H9 (cell line): ENCODE results near the gene LHPP. TPM values are rescaled to one million over a fixed set of nuclear protein-coding genes. Genes with fewer than 3 reads are reported as not detected.

Experiments
- DNase-seq: peaks from one replicate; pipeline ENCODE4 v3.0.0-alpha.2; 2017
- H2AFZ ChIP-seq: one replicate; pipeline ENCODE4 v1.6.1; 2013; ENCODE audit warnings: mild to moderate bottlenecking, low read length, control low read depth, moderate library complexity
- H2AK5ac ChIP-seq: 2 replicates; pipeline ENCODE4 v1.6.1; 2013; ENCODE audit warnings: low read length, control low read depth, mixed read lengths; ENCODE audit not compliant: insufficient read length
- H2BK120ac ChIP-seq: one replicate; pipeline ENCODE4 v1.6.1; 2013; ENCODE audit warnings: low read depth, mild to moderate bottlenecking, low read length, control low read depth, inconsistent platforms; ENCODE audit not compliant: poor library complexity, severe bottlenecking
- H2BK12ac ChIP-seq: 2 replicates; pipeline ENCODE4 v1.6.1; 2013; ENCODE audit warnings: low read length, control low read depth, mixed read lengths, low read depth; ENCODE audit not compliant: insufficient read length
- H2BK15ac ChIP-seq: 2 replicates; pipeline ENCODE4 v1.6.1; 2013; ENCODE audit warnings: low read depth, low read length, control low read depth
- H2BK20ac ChIP-seq: one replicate; pipeline ENCODE4 v1.6.1; 2013; ENCODE audit warnings: low read depth, mild to moderate bottlenecking, low read length, control low read depth, inconsistent platforms; ENCODE audit not compliant: poor library complexity, severe bottlenecking
- H2BK5ac ChIP-seq: 2 replicates; pipeline ENCODE4 v1.6.1; 2013; ENCODE audit warnings: low read length, control low read depth, mixed read lengths; ENCODE audit not compliant: insufficient read length
- H3K14ac ChIP-seq: 2 replicates; pipeline ENCODE4 v1.6.1; 2013; ENCODE audit warnings: low read length, control low read depth; ENCODE audit not compliant: insufficient read depth
- H3K18ac ChIP-seq: 2 replicates; pipeline ENCODE4 v1.6.1; 2013; ENCODE audit warnings: low read depth, mild to moderate bottlenecking, mixed read lengths, low read length, control low read depth; ENCODE audit not compliant: insufficient read length
- H3K23ac ChIP-seq: 2 replicates; pipeline ENCODE4 v1.6.1; 2013; ENCODE audit warnings: low read length, control low read depth, mixed read lengths, low read depth; ENCODE audit not compliant: insufficient read length
- H3K23me2 ChIP-seq: 2 replicates; pipeline ENCODE4 v1.6.1; 2013; ENCODE audit warnings: low read depth, mild to moderate bottlenecking, mixed read lengths, low read length, control low read depth; ENCODE audit not compliant: insufficient read length, poor library complexity, severe bottlenecking
- H3K27ac ChIP-seq: 2 replicates; pipeline ENCODE4 v1.5.1; 2013; ENCODE audit warnings: low read length, control low read depth, mixed read lengths, low read depth; ENCODE audit not compliant: insufficient read length
- H3K27me3 ChIP-seq: 2 replicates; pipeline ENCODE4 v1.6.1; 2013; ENCODE audit warnings: low read length, control low read depth, inconsistent platforms; ENCODE audit not compliant: insufficient read depth
- H3K4ac ChIP-seq: 2 replicates; pipeline ENCODE4 v1.6.1; 2013; ENCODE audit warnings: low read depth, mild to moderate bottlenecking, control low read depth, inconsistent platforms, low read length, moderate library complexity
- H3K4me1 ChIP-seq: 2 replicates; pipeline ENCODE4 v1.6.1; 2013; ENCODE audit warnings: low read length, control low read depth, inconsistent platforms; ENCODE audit not compliant: insufficient read depth
- H3K4me2 ChIP-seq: 2 replicates; pipeline ENCODE4 v1.6.1; 2013; ENCODE audit warnings: low read length, control low read depth, mixed read lengths; ENCODE audit not compliant: insufficient read length, insufficient read depth
- H3K56ac ChIP-seq: 2 replicates; pipeline ENCODE4 v1.6.1; 2013; ENCODE audit warnings: low read depth, mild to moderate bottlenecking, mixed read lengths, low read length, control low read depth; ENCODE audit not compliant: insufficient read length
- H3K79me1 ChIP-seq: 2 replicates; pipeline ENCODE4 v1.6.1; 2013; ENCODE audit warnings: low read depth, mild to moderate bottlenecking, moderate library complexity, low read length, control low read depth, inconsistent platforms; ENCODE audit not compliant: insufficient read depth, poor library complexity, severe bottlenecking
- H3K79me2 ChIP-seq: 2 replicates; pipeline ENCODE4 v1.6.1; 2013; ENCODE audit warnings: low read length, control low read depth, inconsistent platforms; ENCODE audit not compliant: insufficient read depth
- H3K9ac ChIP-seq: 2 replicates; pipeline ENCODE4 v1.6.1; 2013; ENCODE audit warnings: low read length, control low read depth, mixed read lengths; ENCODE audit not compliant: insufficient read length; ENCODE audit errors: extremely low read depth
- H3K9me3 ChIP-seq: one replicate; pipeline ENCODE4 v1.6.1; 2013; ENCODE audit warnings: low read depth, low read length, inconsistent platforms; ENCODE audit not compliant: control insufficient read depth
- H3T11ph ChIP-seq: one replicate; pipeline ENCODE4 v1.6.1; 2013; ENCODE audit warnings: mild to moderate bottlenecking, low read length, control low read depth, inconsistent platforms
- H4K20me1 ChIP-seq: one replicate; pipeline ENCODE4 v1.6.1; 2013; ENCODE audit not compliant: control insufficient read depth, insufficient read length, insufficient read depth
- H4K5ac ChIP-seq: 2 replicates; pipeline ENCODE4 v1.6.1; 2013; ENCODE audit warnings: low read depth, mild to moderate bottlenecking, mixed read lengths, low read length, control low read depth; ENCODE audit not compliant: insufficient read length
- H4K8ac ChIP-seq: replicated peaks from 2 replicates; pipeline ENCODE4 v1.6.1; 2013; ENCODE audit warnings: low read length, control low read depth, mixed read lengths, low read depth; ENCODE audit not compliant: insufficient read length
- H4K91ac ChIP-seq: 2 replicates; pipeline ENCODE4 v1.6.1; 2013; ENCODE audit warnings: low read depth, mild to moderate bottlenecking, moderate library complexity, mixed read lengths, low read length, control low read depth; ENCODE audit not compliant: insufficient read length
- H3K27ac Mint-ChIP-seq, 3 experiments: 2 replicates in 2 of 3; 3 replicates in 1 of 3; pipeline ENCODE4 v1.8.0; 2020 to 2021; ENCODE audit warnings: mixed read lengths in 3 of 3, mild to moderate bottlenecking in 1 of 3, moderate library complexity in 1 of 3
- H3K27me3 Mint-ChIP-seq: 2 replicates; pipeline ENCODE4 v1.8.0; 2021; ENCODE audit warnings: low read depth, mild to moderate bottlenecking, moderate library complexity, mixed read lengths
- H3K36me3 Mint-ChIP-seq, 3 experiments: 2 replicates in 2 of 3; 3 replicates in 1 of 3; pipeline ENCODE4 v1.8.0; 2020 to 2021; ENCODE audit warnings: low read depth in 3 of 3, mixed read lengths in 3 of 3; ENCODE audit not compliant: insufficient read depth in 1 of 3
- H3K4me1 Mint-ChIP-seq, 2 experiments: 2 replicates each; pipeline ENCODE4 v1.8.0; 2020; ENCODE audit warnings: mixed read lengths in 2 of 2
- H3K4me3 Mint-ChIP-seq, 2 experiments: 2 replicates in 1 of 2; 3 replicates in 1 of 2; pipeline ENCODE4 v1.8.0; 2020 to 2021; ENCODE audit warnings: mild to moderate bottlenecking in 2 of 2, mixed read lengths in 2 of 2, moderate library complexity in 1 of 2
- H3K9me3 Mint-ChIP-seq, 2 experiments: 2 replicates in 1 of 2; 3 replicates in 1 of 2; pipeline ENCODE4 v1.8.0; 2020; ENCODE audit warnings: mild to moderate bottlenecking in 2 of 2, mixed read lengths in 2 of 2, moderate library complexity in 1 of 2
- CTCF ChIP-seq: fragments of 200-600 bp; sonication (generic); conservative IDR thresholded peaks from 3 replicates; pipeline ENCODE4 v1.8.0; 2021; ENCODE audit warnings: antibody characterized with exemption, mild to moderate bottlenecking
- WGBS: extraction: QIAGEN DNeasy Blood & Tissue Kit; methylation state at CpG from one replicate; pipeline ENCODE4 v1.1.7; 2013; ENCODE audit warnings: missing lambda C conversion rate, low lambda C conversion rate, mixed read lengths; ENCODE audit not compliant: insufficient read length; ENCODE audit errors: extremely low coverage; 5-methylcytosine and 5-hydroxymethylcytosine counted together
- total RNA-seq: library from RNA; stranded (reverse); gene quantifications from 2 replicates; pipeline ENCODE4 v1.2.1, GENCODE V29; 2021

The LHPP gene
- total RNA-seq, 1 experiment from 2014 or later = 29.6 TPM

GRCh38 chr10:124551097-124551496, 89.5 kb downstream of the LHPP start:
- Histone ChIP-seq H2BK5ac (no peak overlapping the region), H4K91ac (no peak overlapping the region), H3K23me2 (no peaks in the 10 kb centered on the region), H2AK5ac (no peak overlapping the region), H3K4ac (no peak overlapping the region), H4K20me1 (no peaks in the 10 kb centered on the region), H3K27ac (no peak overlapping the region), H2BK12ac (no peak overlapping the region), H3K9ac (no peak overlapping the region), H3K9me3 (no peaks in the 10 kb centered on the region), H3K14ac (no peak overlapping the region; the same call in 1 of the 2 replicates), H3K4me1 (no peaks in the 10 kb centered on the region), H2BK15ac (no peak overlapping the region), H3K4me2 (no peak overlapping the region), H3K79me1 (no peaks in the 10 kb centered on the region), H4K8ac (no peak overlapping the region), H4K5ac (no peak overlapping the region), H2BK20ac (no peak overlapping the region), H3K23ac (no peak overlapping the region), H3K27me3 (no peaks in the 10 kb centered on the region), H3K56ac (no peak overlapping the region), H3T11ph (no peak overlapping the region), H3K79me2 (no peaks in the 10 kb centered on the region), H2BK120ac (no peak overlapping the region), H3K18ac (no peak overlapping the region), H2AFZ (no peak overlapping the region)
- peaks cover 5 to 20% of the 10 kb centered on the region in 2 experiments for H3K4me1 Mint-ChIP-seq
- WGBS = no CpG with 5 or more reads among the region's 9 CpGs
- H3K27ac Mint-ChIP-seq = no peak overlapping the region
- no peak for TF ChIP-seq CTCF
- H3K9me3 Mint-ChIP-seq = no peaks in the 10 kb centered on the region
- no peaks in the 10 kb centered on the region; a peak in 2 of 7 replicates for H3K36me3 Mint-ChIP-seq
- H3K4me3 Mint-ChIP-seq = no peak overlapping the region
- DNase-seq = no peak
- no peaks in the 10 kb centered on the region for H3K27me3 Mint-ChIP-seq
